GM18507 (cell line): ENCODE results near the gene UVRAG.
"Not testable (repeated sequence)": the region's sequence is repeated elsewhere in the genome, so short reads cannot be mapped to it uniquely, and the experiment has no call there.

Experiments
- DNase-seq: peaks from one replicate; pipeline ENCODE4 v3.0.0; 2011; ENCODE audit warnings: low read depth; ENCODE audit not compliant: insufficient read length; ENCODE audit errors: extremely low spot score
- FAIRE-seq: peaks from 2 replicates; lab custom pipeline; 2011; peaks lifted over from hg19 to GRCh38; lab: Jason Lieb, UNC

UVRAG gene

DNA sequence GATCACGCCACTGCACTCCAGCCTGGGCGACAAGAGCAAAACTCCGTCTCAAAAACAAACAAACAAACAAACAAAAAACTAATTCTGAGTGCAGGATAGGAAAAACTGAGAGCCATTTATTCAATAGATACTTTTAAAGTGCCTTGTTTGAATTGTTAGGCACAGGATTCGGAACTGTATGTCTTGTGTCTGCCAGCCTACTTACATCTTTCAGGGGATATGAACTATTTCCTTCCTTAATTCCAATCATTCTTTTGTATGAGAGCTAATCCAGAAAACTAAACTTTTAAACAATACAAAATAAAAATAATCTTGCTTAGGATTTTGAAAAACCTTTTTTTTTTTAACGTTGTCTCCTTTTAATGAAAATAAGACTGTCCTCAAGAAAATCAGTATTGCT, 12.6 kb downstream of the UVRAG start:
- DNase-seq = no peak
- FAIRE-seq = no peak

DNA sequence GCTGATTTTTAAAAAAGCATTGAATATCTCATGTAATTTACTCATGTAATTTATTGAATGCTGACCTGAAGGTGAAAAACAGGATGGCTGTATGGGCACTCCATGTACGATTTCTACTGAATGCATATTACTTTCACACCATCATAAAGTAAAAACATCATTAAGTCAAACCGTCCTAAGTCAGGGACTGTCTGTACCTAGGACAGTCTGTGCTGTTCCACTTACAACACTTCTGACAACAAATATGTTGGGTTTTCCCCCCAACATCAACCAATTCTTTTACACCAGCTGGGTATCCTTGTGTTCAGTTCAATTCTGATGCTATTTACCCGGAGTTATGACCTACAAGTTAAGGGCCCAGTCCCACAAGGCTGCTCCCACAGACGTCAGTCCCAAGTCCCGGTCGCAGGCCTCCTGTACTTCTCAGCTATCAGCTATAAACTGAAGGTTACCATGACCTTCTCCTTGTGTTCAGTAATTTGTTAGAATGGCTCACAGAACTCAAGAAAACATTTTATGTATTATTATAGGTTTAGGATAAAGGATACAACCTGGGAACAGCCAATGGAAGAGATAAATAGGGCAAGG, 17.0 kb downstream of the UVRAG start:
- FAIRE-seq (no peak), DNase-seq (no peak)

DNA sequence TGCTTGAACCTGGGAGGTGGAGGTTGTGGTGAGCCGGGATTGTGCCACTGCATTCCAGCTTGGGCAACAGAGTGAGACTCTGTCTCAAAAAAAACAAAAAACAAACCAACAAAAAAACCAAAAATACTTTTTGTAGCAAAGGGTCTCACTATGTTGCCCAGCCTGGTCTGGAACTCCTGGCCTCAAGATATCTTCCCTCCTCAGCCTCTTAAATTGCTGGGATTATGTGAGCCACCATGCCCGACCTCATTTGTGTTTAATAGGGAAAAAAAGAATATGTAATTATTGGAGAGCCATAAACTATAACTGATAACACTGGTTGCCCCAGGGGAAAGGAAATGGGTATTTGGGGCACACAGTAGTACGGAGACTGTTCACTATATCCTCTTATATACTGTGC, 19.7 kb downstream of the UVRAG start:
- DNase-seq = no peak

GRCh38 chr11:75836417-75836816, 21.4 kb downstream of the UVRAG start:
- DNase-seq (no peak), FAIRE-seq (no peak)

More for the DNA sequence above, 19.7 kb downstream of the UVRAG start:
- FAIRE-seq = no peak

DNA sequence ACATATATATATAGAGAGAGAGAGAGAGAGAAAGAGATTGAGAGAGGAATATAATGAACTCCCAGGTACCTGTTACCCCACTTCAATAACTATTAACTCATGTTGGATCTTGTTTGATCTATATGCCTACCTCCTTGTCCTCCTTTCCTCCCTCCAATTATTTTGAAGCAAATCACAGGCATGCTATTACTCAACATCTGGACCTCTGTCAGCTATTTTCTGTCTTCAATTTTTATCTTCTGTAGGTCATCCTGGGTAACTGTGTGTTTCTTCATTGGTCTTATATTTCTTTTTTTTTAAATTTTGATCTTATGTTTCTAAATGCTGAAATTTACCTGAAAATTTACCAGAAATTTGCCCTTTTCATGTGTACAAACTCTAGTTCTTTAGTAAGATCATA, 24.8 kb downstream of the UVRAG start:
- DNase-seq (no peak), FAIRE-seq (no peak)

DNA sequence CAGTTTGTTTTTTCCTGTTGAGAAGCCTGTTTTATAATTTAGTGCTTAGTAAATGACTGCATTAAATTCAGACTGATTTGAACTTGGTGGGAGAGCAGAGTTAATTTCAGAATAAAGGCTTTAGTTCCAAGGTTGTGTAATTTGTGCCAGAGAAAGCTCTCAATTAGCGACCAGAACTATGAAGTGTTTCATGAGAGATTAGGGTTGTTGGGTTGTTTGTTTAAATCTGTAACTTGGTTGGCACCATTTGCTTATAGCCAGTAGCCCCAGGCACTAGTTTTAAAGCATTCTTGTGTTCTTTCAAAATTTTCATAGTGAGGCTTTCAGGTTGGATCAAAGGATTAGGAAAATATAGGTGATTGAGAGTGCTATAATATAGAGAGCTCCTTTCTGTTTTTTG, 25.5 kb downstream of the UVRAG start:
- DNase-seq (no peak), FAIRE-seq (no peak)

GRCh38 chr11:75841739-75842138, 26.7 kb downstream of the UVRAG start:
- no peak for DNase-seq
- FAIRE-seq = no peak

- DNase-seq (no peak), FAIRE-seq (no peak)
These were observed 30.3 kb downstream of the UVRAG start for GRCh38 chr11:75845324-75845723.

GRCh38 chr11:75849894-75850293, 34.9 kb downstream of the UVRAG start:
- no peak for FAIRE-seq

DNA sequence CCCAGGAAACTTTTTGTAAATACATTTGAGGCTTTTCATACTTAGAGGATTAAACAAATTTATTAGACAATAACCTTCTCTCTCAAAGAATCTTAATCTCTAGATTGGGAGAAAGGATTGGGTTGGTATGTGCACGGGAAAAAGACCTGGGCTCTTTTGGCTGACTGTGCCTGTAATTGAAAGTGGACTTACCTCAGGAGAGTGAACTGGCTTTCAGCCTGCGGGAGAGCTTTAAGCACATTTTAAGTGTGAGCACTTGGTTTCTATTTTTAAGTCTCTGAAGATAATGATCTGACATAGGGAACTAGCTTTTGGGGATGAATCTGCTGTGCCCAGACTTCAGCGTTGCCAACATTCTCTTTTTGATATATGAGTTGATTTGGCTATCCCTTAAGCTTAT, 35.8 kb downstream of the UVRAG start:
- FAIRE-seq (no peak), DNase-seq (no peak)

More at GRCh38 chr11:75849894-75850293, 34.9 kb downstream of the UVRAG start:
- DNase-seq = no peak

- no peak for FAIRE-seq
- no peak for DNase-seq
These were observed 36.2 kb downstream of the UVRAG start for GRCh38 chr11:75851203-75851602.

DNA sequence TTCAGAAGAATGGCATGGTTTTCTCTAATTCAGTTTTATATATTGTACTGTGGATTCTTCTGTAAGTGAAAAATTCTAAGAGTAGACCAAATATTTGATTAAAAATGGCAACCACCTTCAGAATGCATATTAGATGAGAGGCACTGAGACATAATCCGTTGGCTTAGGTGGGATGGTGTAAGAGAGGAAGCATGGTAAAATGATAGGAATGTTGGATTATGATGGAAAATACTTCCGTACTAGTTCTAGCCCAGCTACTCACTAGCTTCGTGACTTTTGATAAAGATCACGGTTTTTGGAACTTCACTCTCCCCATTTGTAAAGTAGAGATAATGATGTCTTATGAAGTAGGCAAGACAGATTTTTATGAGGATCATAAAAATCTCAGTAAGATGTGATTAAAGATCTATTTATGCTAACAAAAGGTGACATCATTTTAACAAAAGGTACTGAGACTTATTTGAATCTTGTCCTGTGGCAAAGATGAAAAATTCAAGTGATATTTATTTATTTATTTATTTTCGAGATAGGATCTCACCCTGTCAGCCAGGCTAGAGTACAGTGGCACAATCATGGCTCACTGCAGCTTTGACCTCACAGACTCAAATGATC, 37.5 kb downstream of the UVRAG start:
- DNase-seq = no peak
- no peak for FAIRE-seq

DNA sequence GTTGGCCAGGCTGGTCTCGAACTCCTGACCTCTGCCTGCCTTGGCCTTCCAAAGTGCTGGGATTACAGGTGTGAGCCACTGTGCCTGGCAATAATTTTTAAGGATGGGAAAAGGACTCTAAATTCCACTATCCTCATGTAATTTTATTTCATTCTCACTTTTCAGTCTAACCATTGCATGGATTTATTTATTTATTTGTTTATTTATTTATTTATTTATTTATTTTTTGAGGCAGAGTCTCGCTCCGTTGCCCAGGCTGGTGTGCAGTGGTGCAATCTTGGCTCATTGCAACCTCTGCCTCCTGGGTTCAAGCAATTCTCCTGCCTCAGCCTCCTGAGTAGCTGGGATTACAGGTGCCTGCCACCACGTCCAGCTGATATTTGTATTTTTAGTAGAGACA, 38.6 kb downstream of the UVRAG start:
- DNase-seq, FAIRE-seq: not testable (repeated sequence)

DNA sequence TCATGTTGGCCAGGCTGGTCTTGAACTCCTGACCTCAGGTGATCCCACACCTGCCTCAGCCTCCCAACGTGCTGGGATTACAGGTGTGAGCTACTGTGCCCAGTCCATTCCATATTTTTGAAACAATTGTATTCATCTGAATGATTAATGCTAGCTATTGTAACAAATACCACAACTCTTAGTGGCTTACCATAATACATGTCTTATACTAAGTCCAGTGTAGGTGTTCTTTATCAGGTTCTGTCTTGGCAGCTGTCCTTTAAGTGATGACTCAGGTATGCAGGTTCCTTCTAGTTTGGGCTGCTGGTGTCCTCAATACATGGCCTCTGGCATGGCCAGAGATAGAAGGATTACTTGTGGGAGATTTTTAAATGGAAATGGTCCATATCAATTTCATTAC, 39.0 kb downstream of the UVRAG start:
- DNase-seq (no peak), FAIRE-seq (no peak)

DNA sequence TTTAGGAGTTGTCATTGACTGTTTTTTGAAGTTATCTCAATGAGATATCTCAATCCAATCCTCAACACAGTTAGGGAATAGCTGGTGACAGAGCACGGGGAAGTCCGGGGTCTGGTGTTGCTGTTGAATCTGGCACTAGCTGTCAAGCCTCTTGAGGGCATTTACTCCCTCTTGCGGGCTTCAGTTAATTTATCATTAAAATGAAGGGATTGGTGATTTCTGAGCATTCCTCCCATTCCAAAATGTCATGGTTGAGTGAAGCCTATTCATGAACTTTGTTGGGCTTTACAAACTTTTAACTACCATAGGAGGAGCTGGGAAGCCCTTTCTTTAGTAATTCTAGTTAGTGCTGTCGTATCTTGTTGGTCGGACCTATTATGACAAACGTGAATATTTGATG, 40.2 kb downstream of the UVRAG start:
- DNase-seq (no peak), FAIRE-seq (no peak)

GRCh38 chr11:75856912-75857311, 41.9 kb downstream of the UVRAG start:
- DNase-seq = no peak
- no peak for FAIRE-seq

DNA sequence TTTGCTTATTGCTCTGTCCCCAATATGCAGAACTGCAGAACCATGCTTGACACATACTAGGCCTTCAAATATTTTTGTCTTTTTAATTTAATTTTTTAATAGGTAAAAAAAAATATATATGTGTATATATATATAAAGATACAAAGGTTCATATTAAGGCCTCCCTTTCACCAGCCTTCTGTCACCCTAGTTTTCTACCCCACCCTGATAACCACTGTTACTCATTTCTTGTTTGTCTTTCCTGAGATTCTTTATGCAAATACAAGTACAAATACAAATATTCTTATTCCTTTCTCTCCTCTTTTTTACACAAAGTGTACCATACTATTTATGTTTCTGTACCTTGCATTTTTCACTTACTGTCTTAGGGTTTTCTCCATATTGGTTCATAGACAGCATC, 43.0 kb downstream of the UVRAG start:
- no peak for FAIRE-seq
- no peak for DNase-seq

DNA sequence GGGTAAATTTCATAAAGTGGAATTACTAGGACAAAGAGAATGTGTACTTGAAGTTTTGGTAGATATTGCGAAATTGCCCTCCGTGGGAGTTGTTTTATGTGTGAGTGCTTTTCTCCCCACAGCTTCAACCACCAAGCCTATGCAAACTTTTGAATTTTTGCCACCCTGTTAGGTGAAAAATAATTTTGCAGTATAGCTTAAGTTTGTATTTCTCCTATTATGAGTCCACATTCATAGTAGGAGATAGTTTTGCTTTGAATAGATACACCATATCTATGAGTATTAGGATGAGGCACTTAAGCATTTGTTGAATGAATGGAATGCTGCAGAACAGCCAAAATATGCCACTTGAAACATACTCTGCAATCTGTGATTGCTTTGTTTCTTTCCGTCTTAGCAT, 43.6 kb downstream of the UVRAG start:
- no peak for FAIRE-seq
- no peak for DNase-seq

GRCh38 chr11:75859614-75860013, 44.6 kb downstream of the UVRAG start:
- DNase-seq (no peak), FAIRE-seq (no peak)

DNA sequence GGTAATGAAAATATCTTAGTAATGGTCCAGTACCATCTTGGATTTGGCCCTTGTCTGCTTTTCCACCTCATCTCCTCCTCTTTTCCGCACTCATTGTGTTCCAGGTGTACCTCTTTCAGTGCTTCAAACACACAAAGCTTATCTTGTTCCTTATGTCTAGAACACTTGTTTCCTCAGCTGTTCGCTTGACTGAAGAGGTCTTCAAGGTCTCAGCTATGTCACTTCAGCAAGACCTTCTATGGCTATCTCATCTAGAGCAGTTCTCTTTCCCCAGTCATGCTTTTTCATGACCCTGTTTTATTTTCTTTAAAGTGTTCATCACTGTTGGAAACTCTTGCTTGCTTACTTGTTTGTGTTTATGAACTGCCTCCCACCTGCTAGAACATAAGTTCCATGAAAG, 47.4 kb downstream of the UVRAG start:
- no peak for DNase-seq
- FAIRE-seq = no peak

DNA sequence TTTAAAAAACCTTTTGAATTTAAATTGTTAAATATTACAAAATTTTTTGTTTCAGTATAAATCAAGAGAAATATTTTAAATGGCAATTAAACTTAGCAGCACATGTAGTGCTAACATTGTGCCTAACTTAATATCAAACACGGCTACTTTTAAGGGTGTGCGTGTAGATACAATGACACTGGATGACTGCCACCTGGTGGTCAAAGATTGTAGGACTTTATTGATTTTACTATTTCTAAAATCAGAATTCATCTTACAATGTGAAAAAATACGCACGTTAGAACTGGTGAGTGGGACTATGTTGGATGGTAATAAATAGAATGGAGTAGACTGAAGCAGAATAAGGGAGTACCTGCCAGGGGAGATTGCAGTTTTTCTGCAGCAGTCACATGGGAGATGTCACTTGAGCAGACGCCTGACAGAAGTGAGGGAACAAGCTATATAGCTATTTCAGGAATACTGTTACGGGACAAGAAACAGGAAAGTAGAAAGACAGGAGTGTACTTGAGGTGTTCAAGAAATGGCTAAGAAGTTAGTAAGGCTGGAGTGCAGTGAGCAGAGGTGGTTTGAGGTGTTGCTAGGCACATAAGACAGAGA, 52.9 kb downstream of the UVRAG start:
- FAIRE-seq = peak; percentile 80
- DNase-seq = peak; percentile 28
